Measurements from ENCODE around the gene H1-8.

H1-8 gene

DNA sequence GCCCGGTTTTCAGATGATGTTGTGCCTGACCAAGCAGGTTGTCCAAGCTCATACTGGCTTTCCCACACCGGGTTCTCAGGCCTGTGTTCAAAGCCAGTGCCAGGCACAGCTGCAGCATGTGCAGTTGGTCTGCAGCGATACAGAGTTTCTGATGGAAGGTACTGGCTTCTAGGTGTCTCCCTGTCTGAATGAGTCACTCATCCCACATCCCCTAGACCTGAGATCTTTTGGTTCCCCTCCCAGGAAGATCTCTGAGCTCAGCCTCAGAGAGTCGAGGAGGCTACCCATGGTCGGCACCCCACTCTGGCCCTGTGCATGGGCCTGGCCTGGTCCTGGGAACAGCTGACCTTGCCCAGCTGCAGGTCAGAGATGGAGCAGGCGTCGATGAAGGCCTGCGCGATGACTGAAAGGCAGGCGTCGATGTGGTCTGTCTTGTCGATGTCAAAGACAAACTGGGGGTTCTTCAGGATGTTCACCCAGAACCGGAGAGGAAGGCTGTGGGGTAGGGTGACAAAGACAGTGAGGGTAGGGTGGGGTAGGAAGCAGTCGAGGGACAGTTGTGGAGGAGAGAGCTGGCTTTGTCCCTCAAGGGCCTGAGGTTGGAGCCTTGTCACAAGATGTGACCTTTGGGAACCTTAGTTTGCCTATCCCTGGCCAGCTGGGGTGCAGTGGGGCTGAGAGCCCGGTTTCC is 15.3 kb downstream of the H1-8 start:
- Histone ChIP-seq H3K4me1 (ENCODE audit: control insufficient read depth, insufficient read depth, low read length) (no peaks in the 10 kb centered on the region), H3K27ac (ENCODE audit: low read depth, low read length) (no peak overlapping the region), H3K36me3 (ENCODE audit: control insufficient read depth, insufficient read depth, low read length) (peaks cover 8% of the 10 kb centered on the region; the same call in 1 of the 2 replicates), H3K9me3 (ENCODE audit: control insufficient read depth, insufficient read depth, low read length) (no peaks in the 10 kb centered on the region), H3K27me3 (ENCODE audit: control insufficient read depth, insufficient read depth, low read length) (no peaks in the 10 kb centered on the region), H3K9ac (ENCODE audit: low read depth, low read length) (no peak overlapping the region), H3K4me3 (ENCODE audit: low read depth, low read length) (no peak overlapping the region)

DNA sequence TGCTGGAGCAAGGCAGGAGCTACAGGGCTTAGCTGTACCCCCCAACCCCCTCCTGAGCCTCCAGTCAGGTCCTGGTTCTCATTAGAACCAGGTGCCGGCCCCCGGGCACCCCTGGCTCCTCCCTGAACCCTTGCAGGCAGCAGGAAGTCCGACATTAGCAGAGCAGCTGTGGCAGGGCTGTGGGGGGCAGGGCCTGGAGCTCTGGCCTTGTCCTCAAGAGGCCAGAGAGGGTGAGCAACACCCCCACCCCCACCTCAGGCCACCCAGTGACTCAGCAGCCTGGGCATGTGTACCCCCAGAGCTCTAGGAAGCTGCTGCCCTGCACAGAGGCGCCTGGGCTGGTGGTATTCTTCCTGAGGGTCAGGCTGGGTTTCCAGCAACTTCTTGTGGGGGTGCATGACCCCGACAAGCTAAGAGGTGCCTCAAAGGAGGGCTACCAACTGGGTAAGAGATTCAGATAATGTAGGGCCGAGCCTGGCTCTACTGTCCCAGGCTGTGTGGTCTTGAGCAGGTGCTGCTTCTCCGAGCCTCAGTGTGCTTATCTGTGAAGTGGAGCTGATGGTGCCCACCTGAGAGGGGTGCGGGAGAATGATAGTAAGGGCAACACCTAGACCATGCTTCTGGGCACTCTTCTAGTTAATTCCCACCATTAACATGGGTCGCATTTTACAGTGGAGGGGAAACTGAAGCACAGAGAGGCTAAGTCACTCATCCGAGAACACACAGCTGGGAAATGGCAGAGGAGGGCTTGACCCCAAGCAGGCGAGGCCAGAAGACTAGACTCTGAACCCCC is 16.0 kb downstream of the H1-8 start:
- no peak overlapping the region for H3K4me3 ChIP-seq (ENCODE audit: low read depth, low read length)
- no peaks in the 10 kb centered on the region for H3K4me1 ChIP-seq (ENCODE audit: control insufficient read depth, insufficient read depth, low read length)
- peaks cover 12% of the 10 kb centered on the region; the same call in 1 of the 2 replicates for H3K36me3 ChIP-seq (ENCODE audit: control insufficient read depth, insufficient read depth, low read length)
- H3K27me3 ChIP-seq (ENCODE audit: control insufficient read depth, insufficient read depth, low read length) = no peaks in the 10 kb centered on the region
- H3K9ac ChIP-seq (ENCODE audit: low read depth, low read length) = no peak overlapping the region
- H3K9me3 ChIP-seq (ENCODE audit: control insufficient read depth, insufficient read depth, low read length) = no peaks in the 10 kb centered on the region
- H3K27ac ChIP-seq (ENCODE audit: low read depth, low read length) = no peak overlapping the region

DNA sequence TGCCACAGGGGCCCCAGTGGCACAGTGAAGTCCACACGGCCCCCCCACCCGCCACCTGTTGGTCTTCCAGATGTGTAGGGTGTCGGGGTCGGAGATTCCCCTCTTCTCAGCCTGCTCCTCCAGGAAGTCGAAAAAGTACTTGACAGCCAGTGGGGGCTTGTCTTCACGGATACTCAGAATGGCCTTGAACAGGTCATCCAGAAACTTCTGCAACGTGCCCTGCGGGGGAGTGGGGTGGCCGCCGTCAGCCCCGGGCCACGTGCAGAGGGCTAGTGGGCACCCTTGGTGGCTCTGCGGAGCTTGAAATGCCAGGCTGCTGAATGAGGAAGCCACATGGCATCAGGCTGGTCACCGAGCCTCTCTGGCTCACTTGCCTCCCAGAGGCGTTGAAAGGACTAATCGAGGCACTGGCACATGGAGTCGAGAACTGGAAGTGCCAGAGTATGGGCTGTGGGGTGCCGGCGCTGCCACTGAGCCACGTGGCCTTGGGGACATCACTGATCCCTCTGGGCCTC is 16.6 kb downstream of the H1-8 start:
- no peak overlapping the region for H3K9ac ChIP-seq (ENCODE audit: low read depth, low read length)
- no peaks in the 10 kb centered on the region for H3K27me3 ChIP-seq (ENCODE audit: control insufficient read depth, insufficient read depth, low read length)
- no peak overlapping the region for H3K27ac ChIP-seq (ENCODE audit: low read depth, low read length)
- H3K9me3 ChIP-seq (ENCODE audit: control insufficient read depth, insufficient read depth, low read length) = no peaks in the 10 kb centered on the region
- H3K36me3 ChIP-seq (ENCODE audit: control insufficient read depth, insufficient read depth, low read length) = peaks cover 12% of the 10 kb centered on the region; the same call in 1 of the 2 replicates
- no peak overlapping the region for H3K4me3 ChIP-seq (ENCODE audit: low read depth, low read length)
- H3K4me1 ChIP-seq (ENCODE audit: control insufficient read depth, insufficient read depth, low read length) = no peaks in the 10 kb centered on the region

DNA sequence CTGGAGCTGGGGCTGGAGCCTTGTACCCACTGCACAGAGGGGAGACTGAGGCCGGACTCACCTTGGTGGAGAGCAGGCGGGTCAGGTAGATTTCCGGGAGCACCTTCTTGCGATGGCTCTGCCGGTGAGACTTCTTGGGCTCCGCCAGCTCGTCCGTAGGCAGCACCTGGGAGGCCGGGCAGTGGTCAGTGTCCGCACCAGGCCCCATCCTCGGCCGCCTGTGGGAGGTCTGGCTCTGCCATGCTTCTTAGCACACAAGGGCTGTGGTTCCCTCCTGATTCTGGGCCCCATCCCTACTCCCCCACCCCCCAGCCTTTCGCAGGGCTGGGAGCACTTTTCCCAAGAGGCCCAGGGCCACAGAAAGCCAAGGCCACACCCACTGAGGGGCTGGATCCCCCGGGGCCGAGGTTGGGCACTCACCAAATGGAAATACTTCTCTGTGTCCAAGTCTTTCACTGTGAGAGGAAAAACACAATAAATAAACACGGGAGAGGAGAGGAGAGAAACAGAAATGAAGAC is 17.4 kb downstream of the H1-8 start:
- H3K9ac ChIP-seq (ENCODE audit: low read depth, low read length) = no peak overlapping the region
- no peak overlapping the region for H3K27ac ChIP-seq (ENCODE audit: low read depth, low read length)
- H3K36me3 ChIP-seq (ENCODE audit: control insufficient read depth, insufficient read depth, low read length) = peaks cover 12% of the 10 kb centered on the region; the same call in 1 of the 2 replicates
- H3K9me3 ChIP-seq (ENCODE audit: control insufficient read depth, insufficient read depth, low read length) = no peaks in the 10 kb centered on the region
- no peaks in the 10 kb centered on the region for H3K27me3 ChIP-seq (ENCODE audit: control insufficient read depth, insufficient read depth, low read length)
- no peaks in the 10 kb centered on the region for H3K4me1 ChIP-seq (ENCODE audit: control insufficient read depth, insufficient read depth, low read length)
- no peak overlapping the region for H3K4me3 ChIP-seq (ENCODE audit: low read depth, low read length)

DNA sequence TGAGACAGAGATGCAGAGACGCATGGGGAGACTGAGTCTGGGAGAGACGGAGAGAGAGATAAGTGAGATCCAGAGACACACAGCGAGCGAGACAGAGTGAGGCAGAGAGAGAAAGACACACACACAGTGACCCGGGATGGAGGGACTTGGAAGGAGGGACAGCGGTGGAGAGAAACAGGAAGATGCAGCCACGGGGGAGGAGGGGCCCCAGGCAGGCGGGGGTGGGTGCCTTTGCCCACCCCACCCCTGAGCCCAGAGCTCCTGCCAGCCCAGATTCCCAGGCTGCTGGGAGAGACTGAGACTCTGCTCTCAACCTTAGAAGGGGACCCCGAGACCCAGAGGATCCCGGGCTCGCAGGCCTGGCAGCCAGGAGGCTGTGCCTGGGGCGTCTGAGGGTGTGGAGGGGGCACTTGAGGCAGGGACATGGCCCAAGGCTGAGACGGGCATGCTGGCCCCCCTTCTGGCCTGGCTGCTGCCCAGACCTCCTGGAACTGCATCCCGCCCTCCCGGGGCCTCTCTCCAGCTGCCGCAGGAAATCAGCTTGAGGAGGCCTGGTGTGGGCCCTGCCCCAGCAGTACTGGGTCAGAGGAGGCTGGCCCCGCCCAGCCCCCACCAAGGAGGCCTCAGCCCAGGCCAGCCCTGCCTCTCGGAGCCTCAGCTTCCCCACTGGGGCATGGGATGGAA is 18.1 kb downstream of the H1-8 start:
- H3K4me3 ChIP-seq (ENCODE audit: low read depth, low read length) = no peak overlapping the region
- H3K9me3 ChIP-seq (ENCODE audit: control insufficient read depth, insufficient read depth, low read length) = no peaks in the 10 kb centered on the region
- no peak overlapping the region for H3K9ac ChIP-seq (ENCODE audit: low read depth, low read length)
- H3K27me3 ChIP-seq (ENCODE audit: control insufficient read depth, insufficient read depth, low read length) = no peaks in the 10 kb centered on the region
- H3K27ac ChIP-seq (ENCODE audit: low read depth, low read length) = peak overlapping the region; percentile 12
- no peaks in the 10 kb centered on the region for H3K4me1 ChIP-seq (ENCODE audit: control insufficient read depth, insufficient read depth, low read length)
- H3K36me3 ChIP-seq (ENCODE audit: control insufficient read depth, insufficient read depth, low read length) = peaks cover 12% of the 10 kb centered on the region; the same call in 1 of the 2 replicates

DNA sequence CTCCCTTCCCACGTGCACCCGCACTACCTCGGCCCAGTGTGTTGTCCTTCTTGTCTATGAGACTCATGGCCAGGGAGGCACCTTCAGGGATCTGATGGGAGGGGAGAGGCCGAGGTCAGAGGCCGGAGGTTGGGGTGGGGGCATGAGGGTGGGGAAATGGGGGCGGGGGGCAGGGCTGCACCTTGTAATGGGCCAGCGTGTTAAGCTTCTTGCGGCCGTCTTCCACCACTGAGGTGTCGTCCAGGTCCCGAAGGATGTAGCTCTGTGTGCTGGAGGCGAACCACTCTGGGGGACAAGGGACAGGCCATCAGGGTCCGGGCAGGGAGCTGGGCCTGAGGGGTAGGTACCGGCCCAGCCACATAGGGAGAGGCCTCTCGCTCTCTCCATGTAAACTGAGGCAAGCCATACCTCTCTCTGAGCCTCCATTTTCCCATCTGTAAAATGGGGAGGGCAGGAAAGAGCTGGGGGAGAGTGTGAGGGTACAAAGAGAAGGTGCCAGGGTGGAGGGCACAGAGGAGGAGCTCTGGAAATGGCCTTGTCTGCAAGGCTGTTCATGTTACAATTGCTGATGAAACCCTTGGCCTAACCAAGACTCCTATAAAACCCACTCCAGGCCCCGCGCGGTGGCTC is 18.8 kb downstream of the H1-8 start:
- H3K36me3 ChIP-seq (ENCODE audit: control insufficient read depth, insufficient read depth, low read length) = peaks cover 12% of the 10 kb centered on the region; the same call in 1 of the 2 replicates
- H3K9ac ChIP-seq (ENCODE audit: low read depth, low read length) = no peak overlapping the region
- H3K27me3 ChIP-seq (ENCODE audit: control insufficient read depth, insufficient read depth, low read length) = no peaks in the 10 kb centered on the region
- no peaks in the 10 kb centered on the region for H3K9me3 ChIP-seq (ENCODE audit: control insufficient read depth, insufficient read depth, low read length)
- no peaks in the 10 kb centered on the region for H3K4me1 ChIP-seq (ENCODE audit: control insufficient read depth, insufficient read depth, low read length)
- H3K27ac ChIP-seq (ENCODE audit: low read depth, low read length) = peak overlapping the region; percentile 12
- no peak overlapping the region for H3K4me3 ChIP-seq (ENCODE audit: low read depth, low read length)

DNA sequence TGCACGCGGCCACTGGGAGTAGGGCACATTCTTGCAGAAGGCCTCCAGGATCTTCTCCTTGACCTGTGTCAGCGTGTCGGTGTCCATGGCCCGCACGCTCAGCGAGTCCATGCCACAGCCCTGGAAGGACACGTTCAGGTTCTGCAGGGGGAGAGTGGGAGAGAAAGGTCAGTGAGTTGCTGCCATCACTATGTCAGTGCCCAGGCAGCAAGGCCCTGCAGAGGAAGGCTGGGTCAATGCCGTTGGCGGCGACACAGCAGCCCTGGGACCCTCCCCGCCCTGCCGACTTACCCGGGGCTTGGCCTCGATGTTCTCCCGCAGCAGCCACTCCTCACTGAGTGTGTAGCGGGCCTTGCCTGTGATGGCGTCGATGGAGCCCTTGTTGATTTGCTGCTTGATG is 19.8 kb downstream of the H1-8 start:
- Histone ChIP-seq H3K4me1 (ENCODE audit: control insufficient read depth, insufficient read depth, low read length) (no peaks in the 10 kb centered on the region), H3K9me3 (ENCODE audit: control insufficient read depth, insufficient read depth, low read length) (no peaks in the 10 kb centered on the region), H3K36me3 (ENCODE audit: control insufficient read depth, insufficient read depth, low read length) (peaks cover 10% of the 10 kb centered on the region; the same call in 1 of the 2 replicates), H3K27ac (ENCODE audit: low read depth, low read length) (no peak overlapping the region), H3K27me3 (ENCODE audit: control insufficient read depth, insufficient read depth, low read length) (no peaks in the 10 kb centered on the region), H3K9ac (ENCODE audit: low read depth, low read length) (no peak overlapping the region), H3K4me3 (ENCODE audit: low read depth, low read length) (no peak overlapping the region)

DNA sequence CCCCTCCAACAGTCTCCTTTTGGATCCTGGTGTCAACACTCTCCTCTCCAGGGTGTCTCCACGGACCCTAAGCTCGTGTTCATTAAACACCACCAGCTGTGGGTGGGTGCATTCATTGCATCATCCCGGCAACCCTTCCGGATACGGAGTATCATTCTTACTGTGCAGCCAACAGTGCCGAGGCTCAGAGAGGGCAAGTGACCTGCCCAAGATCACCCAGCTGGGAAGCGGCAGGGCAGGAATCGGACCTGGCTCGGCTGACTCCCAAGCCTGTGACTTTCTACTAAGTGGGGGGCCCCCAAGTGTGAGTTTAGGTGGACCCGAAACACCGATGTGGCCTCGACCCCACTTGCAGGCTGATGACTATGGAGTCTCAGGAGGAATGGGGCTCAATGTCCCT is 20.4 kb downstream of the H1-8 start:
- Histone ChIP-seq H3K4me3 (ENCODE audit: low read depth, low read length) (no peak overlapping the region), H3K9ac (ENCODE audit: low read depth, low read length) (no peak overlapping the region), H3K27me3 (ENCODE audit: control insufficient read depth, insufficient read depth, low read length) (no peaks in the 10 kb centered on the region), H3K4me1 (ENCODE audit: control insufficient read depth, insufficient read depth, low read length) (no peaks in the 10 kb centered on the region), H3K9me3 (ENCODE audit: control insufficient read depth, insufficient read depth, low read length) (no peaks in the 10 kb centered on the region), H3K36me3 (ENCODE audit: control insufficient read depth, insufficient read depth, low read length) (peaks cover 5% of the 10 kb centered on the region; the same call in 1 of the 2 replicates), H3K27ac (ENCODE audit: low read depth, low read length) (no peak overlapping the region)

DNA sequence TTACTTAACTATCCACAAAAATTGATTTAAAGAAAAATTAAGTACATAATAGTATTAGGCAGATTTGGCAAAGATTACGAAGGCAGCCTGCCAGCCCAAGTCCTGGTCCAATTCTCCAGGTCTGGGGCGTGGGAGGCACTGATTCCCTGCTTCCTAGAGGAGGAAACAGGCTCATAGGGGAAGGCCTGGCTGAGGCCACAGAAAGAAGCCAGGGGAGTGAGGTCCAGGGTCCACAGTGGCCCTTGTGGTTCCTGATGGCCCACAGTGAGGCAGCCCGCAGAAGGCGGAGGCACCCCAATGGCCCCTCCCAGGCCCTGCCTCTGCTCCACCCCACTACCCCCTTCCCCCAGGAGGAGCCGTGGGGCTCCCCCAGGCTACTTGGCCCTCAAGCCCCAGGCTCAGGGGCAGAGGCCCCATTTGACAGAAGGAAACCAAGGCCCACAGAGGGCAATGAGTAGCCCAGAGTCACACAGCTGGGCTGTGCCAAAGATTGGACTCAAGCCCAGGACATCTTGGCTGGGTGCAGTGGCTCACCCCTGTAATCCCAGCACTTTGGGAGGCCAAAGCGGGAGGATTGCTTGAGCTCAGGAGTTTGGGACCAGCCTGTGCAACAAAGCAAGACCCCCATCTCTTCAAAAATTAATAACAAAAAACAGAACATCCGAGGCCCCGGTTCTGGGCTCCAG is 21.0 kb downstream of the H1-8 start:
- Histone ChIP-seq H3K4me1 (ENCODE audit: control insufficient read depth, insufficient read depth, low read length) (no peaks in the 10 kb centered on the region), H3K4me3 (ENCODE audit: low read depth, low read length) (no peak overlapping the region), H3K36me3 (ENCODE audit: control insufficient read depth, insufficient read depth, low read length) (0 out of 2 replicates have a peak, but pooled peaks cover 5% of the 10 kb centered on the region), H3K9me3 (ENCODE audit: control insufficient read depth, insufficient read depth, low read length) (no peaks in the 10 kb centered on the region), H3K9ac (ENCODE audit: low read depth, low read length) (no peak overlapping the region), H3K27me3 (ENCODE audit: control insufficient read depth, insufficient read depth, low read length) (no peaks in the 10 kb centered on the region), H3K27ac (ENCODE audit: low read depth, low read length) (no peak overlapping the region)
